Stimulated activated memory B cell treated with anti-CD40 and anti-IgM and Interleukin-4, amounts not matched to agents 10 μg/mL and 1 μg/mL and 100 μg/mL, for 72 hours (primary cell): ENCODE data around the gene MYD88.

Experiments
- ATAC-seq: fragments of 150-1000 bp; cut with Tn5 transposase; 2 replicates; pipeline ENCODE4 v1.10.0; 2021
- H3K27ac Mint-ChIP-seq: one replicate; pipeline ENCODE4 v1.8.0; 2022; ENCODE audit warnings: mild to moderate bottlenecking, mixed read lengths
- H3K27me3 Mint-ChIP-seq: one replicate; pipeline ENCODE4 v1.8.0; 2022; ENCODE audit warnings: mixed read lengths
- H3K36me3 Mint-ChIP-seq: one replicate; pipeline ENCODE4 v1.8.0; 2022; ENCODE audit warnings: mixed read lengths
- H3K4me1 Mint-ChIP-seq: one replicate; pipeline ENCODE4 v1.8.0; 2022; ENCODE audit warnings: mixed read lengths
- H3K4me3 Mint-ChIP-seq: one replicate; pipeline ENCODE4 v1.8.0; 2022; ENCODE audit warnings: mild to moderate bottlenecking, moderate library complexity, mixed read lengths
- H3K9me3 Mint-ChIP-seq: one replicate; pipeline ENCODE4 v1.8.0; 2022; ENCODE audit warnings: mixed read lengths

The MYD88 gene

GRCh38 chr3:38138349-38139190, at the start of gene MYD88:
TSS of gene MYD88 (plus strand) at chr3:38138661. CDS start at chr3:38138701, 40 bp downstream.
- Mint-ChIP-seq H3K9me3 (no peaks in the 10 kb centered on the region), H3K27me3 (no peaks in the 10 kb centered on the region), H3K4me1 (peaks cover 72% of the 10 kb centered on the region), H3K27ac (peak within 1 kb of the TSS; percentile 87), H3K36me3 (peaks cover 32% of the 10 kb centered on the region), H3K4me3 (peak within 1 kb of the TSS; percentile 82)
- ATAC-seq = peak; percentile 78

- H3K27ac Mint-ChIP-seq = no peak overlapping the region
- no peak for ATAC-seq
- H3K4me3 Mint-ChIP-seq = no peak overlapping the region
- H3K9me3 Mint-ChIP-seq = peaks cover 7% of the 10 kb centered on the region
- no peaks in the 10 kb centered on the region for H3K36me3 Mint-ChIP-seq
- no peaks in the 10 kb centered on the region for H3K4me1 Mint-ChIP-seq
- peaks cover 4% of the 10 kb centered on the region for H3K27me3 Mint-ChIP-seq
These were observed 49.3 kb upstream of the MYD88 start for GRCh38 chr3:38089163-38089562.

DNA sequence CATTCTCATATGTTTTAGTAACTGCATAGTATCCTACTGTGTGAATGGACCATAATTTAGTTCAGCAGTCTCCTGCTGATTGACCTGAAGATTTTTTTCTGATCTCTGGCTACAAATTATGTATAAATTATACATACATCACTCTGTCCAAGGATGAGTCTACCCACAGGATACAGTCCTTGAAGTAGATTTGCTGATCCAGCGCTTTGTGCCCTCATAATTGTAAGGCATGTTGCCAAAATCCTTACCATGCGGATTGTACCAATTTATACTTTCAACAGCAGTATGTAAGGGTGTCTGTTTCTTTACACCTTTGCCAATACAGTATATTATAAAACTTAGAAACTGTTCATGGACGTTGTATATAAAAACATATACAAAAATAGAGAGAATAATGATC, 48.0 kb upstream of the MYD88 start:
- no peak for ATAC-seq
- H3K9me3 Mint-ChIP-seq = no peaks in the 10 kb centered on the region
- no peak overlapping the region for H3K27ac Mint-ChIP-seq
- no peak overlapping the region for H3K4me3 Mint-ChIP-seq
- H3K36me3 Mint-ChIP-seq = no peaks in the 10 kb centered on the region
- H3K4me1 Mint-ChIP-seq = no peaks in the 10 kb centered on the region
- peaks cover 17% of the 10 kb centered on the region for H3K27me3 Mint-ChIP-seq

- no peaks in the 10 kb centered on the region for H3K36me3 Mint-ChIP-seq
- H3K27me3 Mint-ChIP-seq = peaks cover 55% of the 10 kb centered on the region
- no peaks in the 10 kb centered on the region for H3K4me1 Mint-ChIP-seq
- no peak overlapping the region for H3K27ac Mint-ChIP-seq
- H3K4me3 Mint-ChIP-seq = no peak overlapping the region
- ATAC-seq = no peak
- no peaks in the 10 kb centered on the region for H3K9me3 Mint-ChIP-seq
These were observed 43.5 kb upstream of the MYD88 start for GRCh38 chr3:38094999-38095398.

DNA sequence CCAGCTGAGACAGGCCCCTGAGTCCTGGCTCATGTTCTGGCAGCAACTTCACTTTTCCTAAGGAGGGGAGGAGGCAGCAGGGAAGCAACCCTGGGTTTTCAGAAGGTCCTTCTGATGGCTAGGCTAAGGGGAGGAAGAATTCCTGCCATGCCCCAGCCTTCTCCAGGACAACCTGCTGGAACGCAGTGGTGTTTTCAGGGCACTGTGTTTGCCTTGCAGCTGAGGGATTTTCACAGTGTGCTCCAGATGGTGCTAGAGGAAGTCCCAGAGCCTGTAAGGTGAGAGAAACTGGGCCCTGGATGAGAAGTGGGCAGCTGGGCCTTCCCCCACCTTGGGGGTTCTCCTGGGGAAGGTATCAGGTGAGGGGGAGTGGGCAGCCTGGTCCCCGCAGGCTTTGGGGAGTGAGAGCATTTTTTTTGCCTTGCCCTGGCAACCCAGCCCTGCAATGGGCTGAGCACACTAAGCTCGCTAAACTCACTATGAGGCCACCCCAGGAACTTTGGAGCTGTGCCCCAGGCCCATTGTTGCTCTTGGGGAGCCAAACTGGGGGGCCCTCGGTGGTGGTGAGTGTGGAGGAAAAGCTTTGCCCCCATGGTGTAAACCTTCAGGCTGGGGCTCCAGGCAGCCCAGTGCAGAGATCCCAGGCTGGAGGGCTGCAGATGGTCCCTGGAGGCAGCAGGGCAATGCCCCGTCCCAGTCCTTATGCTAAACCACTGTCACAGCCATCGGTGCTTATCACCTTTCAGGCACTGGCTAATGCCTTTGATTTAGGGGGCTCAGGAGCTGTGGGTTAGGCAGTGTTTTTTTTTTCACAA, 42.6 kb upstream of the MYD88 start:
- ATAC-seq = no peak
- no peak overlapping the region for H3K4me3 Mint-ChIP-seq
- H3K27ac Mint-ChIP-seq = no peak overlapping the region
- no peaks in the 10 kb centered on the region for H3K4me1 Mint-ChIP-seq
- no peaks in the 10 kb centered on the region for H3K9me3 Mint-ChIP-seq
- no peaks in the 10 kb centered on the region for H3K36me3 Mint-ChIP-seq
- peaks cover 58% of the 10 kb centered on the region for H3K27me3 Mint-ChIP-seq

DNA sequence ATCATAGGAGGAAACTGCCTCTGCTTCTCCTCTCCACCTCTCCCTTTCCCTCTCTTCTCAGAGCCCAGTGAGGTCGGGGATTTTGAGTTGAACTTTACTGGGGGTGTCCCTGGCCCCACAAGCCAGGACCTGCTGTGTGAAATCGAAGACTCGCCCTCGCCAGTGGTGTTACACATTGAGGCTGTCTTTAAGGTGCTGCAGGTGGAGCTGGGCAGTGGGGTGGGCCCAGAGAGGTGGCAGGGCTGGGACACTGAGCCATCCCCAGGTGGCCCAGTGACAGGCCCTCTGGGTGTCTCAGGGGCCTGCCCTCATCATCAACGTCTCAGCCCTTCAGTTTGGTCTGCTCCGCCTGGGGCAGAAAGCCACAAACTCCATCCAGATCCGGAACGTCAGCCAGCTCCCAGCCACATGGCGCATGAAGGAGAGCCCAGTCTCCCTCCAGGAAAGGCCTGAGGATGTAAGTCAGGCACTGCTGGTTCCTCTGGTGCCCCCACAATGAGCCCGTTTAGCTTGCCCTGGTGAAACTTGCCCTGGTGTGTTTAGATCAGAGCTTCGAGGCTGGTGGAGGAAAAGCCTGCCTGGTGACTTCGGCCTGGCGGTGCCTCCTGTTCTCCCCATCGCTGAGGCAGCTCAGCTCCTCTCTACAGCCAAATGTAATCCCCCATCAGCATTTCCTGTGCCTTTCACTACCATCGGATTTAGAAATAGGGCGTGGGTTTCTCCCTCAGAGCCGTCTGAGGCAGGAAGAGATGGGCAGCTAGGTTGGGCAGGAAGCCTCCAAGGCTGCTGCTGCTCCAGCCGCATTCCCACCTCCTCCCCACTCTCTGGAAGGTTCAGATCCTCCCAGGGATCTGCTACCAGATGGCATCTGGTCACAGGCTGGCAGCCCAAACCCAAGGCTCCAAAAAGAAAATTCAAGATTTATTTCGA, 40.8 kb upstream of the MYD88 start:
- no peak for ATAC-seq
- peaks cover 58% of the 10 kb centered on the region for H3K27me3 Mint-ChIP-seq
- H3K9me3 Mint-ChIP-seq = no peaks in the 10 kb centered on the region
- no peak overlapping the region for H3K4me3 Mint-ChIP-seq
- no peaks in the 10 kb centered on the region for H3K36me3 Mint-ChIP-seq
- peaks cover 10% of the 10 kb centered on the region for H3K4me1 Mint-ChIP-seq
- no peak overlapping the region for H3K27ac Mint-ChIP-seq

- peaks cover 15% of the 10 kb centered on the region for H3K4me1 Mint-ChIP-seq
- peaks cover 58% of the 10 kb centered on the region for H3K27me3 Mint-ChIP-seq
- H3K4me3 Mint-ChIP-seq = no peak overlapping the region
- ATAC-seq = no peak
- H3K36me3 Mint-ChIP-seq = no peaks in the 10 kb centered on the region
- H3K27ac Mint-ChIP-seq = no peak overlapping the region
- no peaks in the 10 kb centered on the region for H3K9me3 Mint-ChIP-seq
These were observed 40.1 kb upstream of the MYD88 start for GRCh38 chr3:38098376-38098723.

DNA sequence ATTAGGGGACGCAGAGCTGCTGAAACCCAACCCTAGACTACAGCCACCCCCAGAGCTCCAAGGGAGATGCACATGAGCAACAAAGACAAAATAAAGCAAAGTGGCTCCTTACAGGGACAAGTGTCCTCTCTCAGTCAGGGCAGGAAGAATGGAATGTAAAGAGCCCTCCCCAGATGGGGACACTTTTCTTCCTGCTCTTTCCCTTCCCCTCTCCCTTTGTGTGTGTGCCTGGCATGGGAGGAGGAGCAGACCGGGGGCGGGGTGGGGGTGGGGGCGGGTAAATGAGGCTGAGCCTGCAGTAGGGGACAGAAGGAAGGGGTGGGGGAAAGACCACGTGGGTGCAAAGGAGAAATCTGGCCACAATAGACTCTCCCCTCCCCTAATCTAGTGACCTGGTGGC, 38.9 kb upstream of the MYD88 start:
- H3K27ac Mint-ChIP-seq = no peak overlapping the region
- H3K27me3 Mint-ChIP-seq = peaks cover 51% of the 10 kb centered on the region

GRCh38 chr3:38100498-38100897, 38.0 kb upstream of the MYD88 start:
- Mint-ChIP-seq H3K4me3 (no peak overlapping the region), H3K9me3 (peaks cover 4% of the 10 kb centered on the region), H3K4me1 (peaks cover 16% of the 10 kb centered on the region), H3K27ac (no peak overlapping the region), H3K27me3 (peaks cover 48% of the 10 kb centered on the region), H3K36me3 (peaks cover 9% of the 10 kb centered on the region)
- ATAC-seq = no peak

More for the DNA sequence above, 38.9 kb upstream of the MYD88 start:
- H3K9me3 Mint-ChIP-seq = no peaks in the 10 kb centered on the region
- H3K36me3 Mint-ChIP-seq = no peaks in the 10 kb centered on the region
- H3K4me1 Mint-ChIP-seq = peaks cover 16% of the 10 kb centered on the region
- H3K4me3 Mint-ChIP-seq = no peak overlapping the region
- ATAC-seq = no peak

DNA sequence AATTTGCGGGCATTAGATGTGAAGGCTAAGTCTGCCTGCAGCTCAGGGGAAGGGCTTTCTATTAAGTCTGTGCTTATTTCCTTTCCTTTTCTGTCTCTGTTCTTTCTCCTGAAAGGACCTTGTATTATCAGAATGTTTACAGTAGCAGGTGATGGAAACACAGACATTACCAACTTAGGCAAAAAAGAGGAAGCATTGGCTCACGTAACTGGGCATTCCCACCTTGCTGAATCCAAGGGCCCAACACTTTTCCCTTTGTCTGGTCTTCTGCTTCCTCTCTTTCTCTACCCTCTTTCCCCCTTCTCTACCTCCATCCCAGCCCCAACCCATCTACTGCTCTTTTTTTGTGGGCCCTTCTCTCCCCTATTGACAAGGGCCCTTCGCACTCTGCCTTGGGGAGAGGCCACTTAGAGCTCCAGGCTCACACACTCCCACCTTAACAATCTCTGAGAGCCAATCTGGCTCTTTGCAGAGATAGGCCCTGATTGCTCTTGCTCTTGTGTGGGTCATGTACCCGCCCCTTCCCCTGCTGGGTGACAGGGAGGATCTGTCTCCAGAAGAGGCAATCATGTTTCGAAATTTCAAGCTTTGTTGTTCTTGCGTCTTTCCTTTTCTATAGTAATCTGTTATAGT, 36.5 kb upstream of the MYD88 start:
- Mint-ChIP-seq H3K9me3 (peaks cover 7% of the 10 kb centered on the region), H3K36me3 (peaks cover 13% of the 10 kb centered on the region), H3K27ac (no peak overlapping the region), H3K27me3 (peaks cover 54% of the 10 kb centered on the region), H3K4me3 (no peak overlapping the region), H3K4me1 (peaks cover 16% of the 10 kb centered on the region)
- ATAC-seq = no peak

DNA sequence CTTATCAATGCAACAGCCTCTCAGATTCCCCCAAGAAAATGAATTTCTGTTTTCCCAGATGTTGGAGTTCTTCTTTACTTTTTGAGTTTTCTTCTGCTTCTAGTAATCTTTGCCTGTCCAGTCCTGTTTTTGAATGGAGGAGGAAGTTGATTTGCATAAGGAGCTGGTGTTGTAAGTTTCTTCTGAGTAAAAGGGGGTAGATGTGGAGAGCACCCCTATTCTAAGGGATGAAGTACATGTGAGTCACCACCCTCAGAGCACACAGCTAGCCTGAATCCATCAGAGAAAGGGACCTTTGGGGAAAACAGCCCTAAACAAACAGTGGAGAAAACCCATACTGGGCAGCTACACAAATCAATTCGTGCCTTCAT, 36.0 kb upstream of the MYD88 start:
- Mint-ChIP-seq H3K4me1 (peaks cover 16% of the 10 kb centered on the region), H3K27me3 (peaks cover 54% of the 10 kb centered on the region), H3K36me3 (peaks cover 13% of the 10 kb centered on the region), H3K9me3 (peaks cover 7% of the 10 kb centered on the region), H3K4me3 (no peak overlapping the region), H3K27ac (no peak overlapping the region)
- no peak for ATAC-seq

GRCh38 chr3:38105525-38105924, 32.9 kb upstream of the MYD88 start:
- H3K4me3 Mint-ChIP-seq = no peak overlapping the region
- no peak for ATAC-seq
- peaks cover 13% of the 10 kb centered on the region for H3K36me3 Mint-ChIP-seq

DNA sequence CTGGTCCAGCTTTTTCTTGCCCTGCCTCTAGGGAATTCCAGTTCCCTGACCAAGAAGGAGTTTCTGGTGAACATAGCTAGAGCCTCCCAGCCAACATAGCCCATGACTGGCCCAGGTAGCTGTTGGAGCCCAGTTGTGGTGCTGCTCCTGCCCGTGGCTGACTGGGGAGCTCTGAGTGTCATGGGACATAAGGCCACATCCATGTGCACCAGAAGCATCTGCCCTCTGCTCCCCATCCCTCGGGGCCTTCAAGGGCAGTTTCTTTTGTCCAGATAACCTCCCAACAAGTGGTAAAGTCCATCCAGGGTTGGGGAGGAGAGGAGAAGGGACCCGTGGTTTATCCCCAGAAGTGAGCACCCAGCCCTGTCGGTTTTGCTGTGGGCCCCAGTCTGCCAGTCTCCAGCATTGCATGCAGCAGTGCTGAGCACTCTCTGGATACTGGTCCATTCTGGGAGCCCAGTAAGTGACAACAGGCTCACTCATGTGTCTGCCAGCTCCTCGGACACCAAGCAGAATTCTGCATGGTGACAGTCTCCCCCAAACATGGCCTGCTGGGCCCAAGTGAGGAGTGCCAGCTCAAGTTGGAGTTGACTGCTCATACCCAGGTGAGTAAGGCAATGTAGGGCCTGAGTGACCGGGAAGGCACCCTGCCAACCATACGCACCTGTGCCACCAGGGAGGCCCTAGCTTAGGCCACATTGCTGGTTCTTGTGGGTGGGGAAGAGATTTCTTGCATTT, 30.4 kb upstream of the MYD88 start:
- Mint-ChIP-seq H3K27me3 (peaks cover 40% of the 10 kb centered on the region), H3K4me3 (no peak overlapping the region), H3K9me3 (peaks cover 7% of the 10 kb centered on the region), H3K27ac (no peak overlapping the region), H3K36me3 (peaks cover 13% of the 10 kb centered on the region), H3K4me1 (peaks cover 3% of the 10 kb centered on the region)
- no peak for ATAC-seq

More at GRCh38 chr3:38105525-38105924, 32.9 kb upstream of the MYD88 start:
- peaks cover 40% of the 10 kb centered on the region for H3K27me3 Mint-ChIP-seq
- no peak overlapping the region for H3K27ac Mint-ChIP-seq
- peaks cover 7% of the 10 kb centered on the region for H3K9me3 Mint-ChIP-seq
- H3K4me1 Mint-ChIP-seq = peaks cover 16% of the 10 kb centered on the region
